NCI-H748 treated with DMSO at 0.1 percent for 48 hours (cell line): Measurements from ENCODE around the gene GNG4.
"Not testable (repeated sequence)": the region's sequence is repeated elsewhere in the genome, so short reads cannot be mapped to it uniquely, and the experiment has no call there.

ENCODE experiments used
- DNase-seq: peaks from one replicate; lab custom pipeline; 2025; lab: John Stamatoyannopoulos, UW

The GNG4 gene

GRCh38 chr1:235584973-235585372 lies 64.6 kb downstream of the GNG4 start:
- no peak for DNase-seq

GRCh38 chr1:235583511-235584001 lies 66.0 kb downstream of the GNG4 start:
- no peak for DNase-seq

- DNase-seq = no peak
Observed at GRCh38 chr1:235582130-235582529, 67.5 kb downstream of the GNG4 start.

- DNase-seq = no peak
Observed at GRCh38 chr1:235579891-235580290, 69.7 kb downstream of the GNG4 start.

GRCh38 chr1:235575597-235575996 lies 74.0 kb downstream of the GNG4 start:
- no peak for DNase-seq

GRCh38 chr1:235573880-235574279 lies 75.7 kb downstream of the GNG4 start:
- DNase-seq = no peak

GRCh38 chr1:235572971-235573370 lies 76.6 kb downstream of the GNG4 start:
- DNase-seq = not testable (repeated sequence)

- DNase-seq = no peak
Observed at GRCh38 chr1:235571482-235571881, 78.1 kb downstream of the GNG4 start.

GRCh38 chr1:235567812-235568503 lies 81.6 kb downstream of the GNG4 start:
- DNase-seq = no peak

- no peak for DNase-seq
Observed at GRCh38 chr1:235566084-235566483, 83.5 kb downstream of the GNG4 start.

GRCh38 chr1:235563513-235564061 lies 86.0 kb downstream of the GNG4 start:
- no peak for DNase-seq

- DNase-seq = no peak
Observed at GRCh38 chr1:235562589-235562988, 87.0 kb downstream of the GNG4 start.

- no peak for DNase-seq
Observed at GRCh38 chr1:235558621-235559169, 90.9 kb downstream of the GNG4 start.

GRCh38 chr1:235557495-235557894 lies 92.1 kb downstream of the GNG4 start:
- DNase-seq = no peak

- DNase-seq = no peak
Observed at GRCh38 chr1:235556807-235557206, 92.8 kb downstream of the GNG4 start.

- DNase-seq = no peak
Observed at GRCh38 chr1:235553112-235553551, 96.5 kb downstream of the GNG4 start.

GRCh38 chr1:235552146-235552716 lies 97.4 kb downstream of the GNG4 start:
- DNase-seq = no peak

- DNase-seq = no peak
Observed at GRCh38 chr1:235549351-235550139, 100.0 kb downstream of the GNG4 start.

- not testable (repeated sequence) for DNase-seq
Observed at GRCh38 chr1:235546369-235547155, 103.0 kb downstream of the GNG4 start.

GRCh38 chr1:235545292-235545930 lies 104.2 kb downstream of the GNG4 start:
- no peak for DNase-seq

- DNase-seq = not testable (repeated sequence)
Observed at GRCh38 chr1:235542845-235543244, 106.7 kb downstream of the GNG4 start.
